IMR-90 (cell line): Measurements from ENCODE around the gene SGSH. TPM values are rescaled to one million over a fixed set of nuclear protein-coding genes. Genes with fewer than 3 reads are reported as not detected.

Experiments used
- ATAC-seq: fragments of 200-7000 bp; cut with Tn5 transposase; 2 replicates; pipeline ENCODE4 v1.9.1; 2020; ENCODE audit warnings: low read depth, mild to moderate bottlenecking, moderate library complexity
- BruUV-seq: library from RNA; stranded (reverse); fragments of 400-500 nt; replicated peaks from 2 replicates; lab custom pipeline; 2021; lab: Mats Ljungman, UMichigan
- CTCF ChIA-PET: fragments of 300-600 bp; formaldehyde crosslinking; extraction: SDS; loops from one replicate; lab custom pipeline; 2021; ENCODE audit warnings: antibody characterized with exemption; lab: Yijun Ruan, JAX
- POLR2A ChIA-PET: fragments of 300-600 bp; sonication (Branson Sonifier 250); formaldehyde crosslinking; loops from one replicate; lab custom pipeline; 2022; ENCODE audit warnings: antibody characterized with exemption; ENCODE audit not compliant: unreplicated experiment; lab: Charles Lee
- DNase-seq: peaks from one replicate; pipeline ENCODE4 v3.0.0; 2013
- H2AFZ ChIP-seq: replicated peaks from 2 replicates; pipeline ENCODE3; 2013; ENCODE audit warnings: low read length, mild to moderate bottlenecking; ENCODE audit not compliant: poor library complexity
- H2AK5ac ChIP-seq: 2 replicates; pipeline ENCODE4 v1.6.1; 2013; ENCODE audit warnings: low read depth, low read length, inconsistent platforms
- H2AK9ac ChIP-seq: replicated peaks from 2 replicates; pipeline ENCODE3; 2013; ENCODE audit warnings: mild to moderate bottlenecking, low read depth, low read length, moderate library complexity; ENCODE audit not compliant: poor library complexity
- H2BK120ac ChIP-seq: 2 replicates; pipeline ENCODE4 v1.6.1; 2013; ENCODE audit warnings: low read depth, low read length, inconsistent platforms
- H2BK15ac ChIP-seq: 3 replicates; pipeline ENCODE4 v1.6.1; 2013; ENCODE audit warnings: low read depth, low read length, inconsistent platforms
- H2BK20ac ChIP-seq: 2 replicates; pipeline ENCODE4 v1.6.1; 2013; ENCODE audit warnings: low read depth, mild to moderate bottlenecking, inconsistent platforms, low read length, moderate library complexity
- H2BK5ac ChIP-seq: 2 replicates; pipeline ENCODE4 v1.6.1; 2013; ENCODE audit warnings: mild to moderate bottlenecking, low read depth, low read length, inconsistent platforms; ENCODE audit not compliant: poor library complexity, severe bottlenecking
- H3K14ac ChIP-seq: replicated peaks from 2 replicates; pipeline ENCODE4 v1.6.1; 2013; ENCODE audit warnings: low read depth, low read length, inconsistent platforms
- H3K18ac ChIP-seq: 2 replicates; pipeline ENCODE4 v1.6.1; 2013; ENCODE audit warnings: low read depth, low read length, control low read depth
- H3K23ac ChIP-seq: 2 replicates; pipeline ENCODE4 v1.6.1; 2013; ENCODE audit warnings: low read depth, low read length, inconsistent platforms
- H3K27ac ChIP-seq: 2 replicates; pipeline ENCODE4 v1.5.1; 2013; ENCODE audit warnings: mild to moderate bottlenecking, control low read depth, low read length; ENCODE audit not compliant: insufficient read depth
- H3K27me3 ChIP-seq: 2 replicates; pipeline ENCODE4 v1.6.1; 2013; ENCODE audit warnings: low read length; ENCODE audit not compliant: control insufficient read depth, insufficient read depth
- H3K36me3 ChIP-seq: 2 replicates; pipeline ENCODE4 v1.6.1; 2013; ENCODE audit warnings: low read length, mixed read lengths; ENCODE audit not compliant: control insufficient read depth, insufficient read depth
- H3K4ac ChIP-seq: 2 replicates; pipeline ENCODE4 v1.6.1; 2013; ENCODE audit warnings: low read depth, low read length, inconsistent platforms
- H3K4me1 ChIP-seq: 2 replicates; pipeline ENCODE4 v1.6.1; 2013; ENCODE audit warnings: low read length, mixed read lengths; ENCODE audit not compliant: control insufficient read depth, insufficient read depth
- H3K4me2 ChIP-seq: 2 replicates; pipeline ENCODE4 v1.6.1; 2013; ENCODE audit warnings: low read depth, mild to moderate bottlenecking, control low read depth, low read length, moderate library complexity
- H3K4me3 ChIP-seq: 2 replicates; pipeline ENCODE4 v1.5.1; 2013; ENCODE audit warnings: low read depth, mild to moderate bottlenecking, control low read depth, low read length, moderate library complexity; ENCODE audit not compliant: insufficient read depth
- H3K56ac ChIP-seq: 2 replicates; pipeline ENCODE4 v1.6.1; 2013; ENCODE audit warnings: low read length, inconsistent platforms; ENCODE audit not compliant: insufficient read depth; ENCODE audit errors: extremely low read depth
- H3K79me1 ChIP-seq, 2 experiments: 2 replicates each; pipeline ENCODE4 v1.6.1; 2013; ENCODE audit warnings: low read length in 2 of 2, inconsistent platforms in 1 of 2, low read depth in 1 of 2
- H3K9ac ChIP-seq: 2 replicates; pipeline ENCODE4 v1.6.1; 2013; ENCODE audit warnings: low read depth, low read length, control low read depth
- H3K9me1 ChIP-seq: 2 replicates; pipeline ENCODE4 v1.6.1; 2013; ENCODE audit warnings: low read length, inconsistent platforms; ENCODE audit not compliant: insufficient read depth
- H3K9me3 ChIP-seq: 2 replicates; pipeline ENCODE4 v1.6.1; 2013; ENCODE audit warnings: low read length; ENCODE audit not compliant: control insufficient read depth, insufficient read depth
- H4K20me1 ChIP-seq: 2 replicates; pipeline ENCODE4 v1.6.1; 2013; ENCODE audit warnings: low read length, inconsistent platforms; ENCODE audit not compliant: insufficient read depth
- H4K5ac ChIP-seq: 2 replicates; pipeline ENCODE4 v1.6.1; 2013; ENCODE audit warnings: mild to moderate bottlenecking, low read depth, low read length, control low read depth
- H4K8ac ChIP-seq, 2 experiments: 2 replicates each; pipeline ENCODE4 v1.6.1; 2013; ENCODE audit warnings: low read depth in 2 of 2, low read length in 2 of 2, control low read depth in 1 of 2, inconsistent platforms in 1 of 2
- H4K91ac ChIP-seq: 2 replicates; pipeline ENCODE4 v1.6.1; 2013; ENCODE audit warnings: low read depth, low read length, inconsistent platforms; ENCODE audit not compliant: insufficient read depth
- FOS ChIP-seq: fragments of 150-350 bp; IDR thresholded peaks from 2 replicates; pipeline ENCODE4 v1.6.1; 2016; ENCODE audit warnings: low read depth, low read length
- MAZ ChIP-seq: IDR thresholded peaks from 2 replicates; pipeline ENCODE4 v1.6.1; 2012; ENCODE audit warnings: low read depth, mild to moderate bottlenecking, low read length, improper control_type of control experiment, moderate library complexity, borderline replicate concordance
- MXI1 ChIP-seq: IDR thresholded peaks from 2 replicates; pipeline ENCODE4 v1.6.1; 2012; ENCODE audit warnings: low read depth, mild to moderate bottlenecking, low read length, moderate library complexity, borderline replicate concordance
- NFE2L2 ChIP-seq: fragments of 150-350 bp; IDR thresholded peaks from 2 replicates; pipeline ENCODE4 v1.6.1; 2016; ENCODE audit warnings: low read depth, mild to moderate bottlenecking, low read length
- RFX5 ChIP-seq: IDR thresholded peaks from 2 replicates; pipeline ENCODE4 v1.8.0; 2012; ENCODE audit warnings: low read depth, mild to moderate bottlenecking, low read length, moderate library complexity
- whole genome bisulfite sequencing, 2 experiments: methylation state at CpG; one replicate each; pipeline versions ENCODE4 v1.1.5 to v1.1.7; 2013; ENCODE audit warnings: missing lambda C conversion rate in 2 of 2; ENCODE audit not compliant: insufficient read length in 1 of 2; ENCODE audit errors: extremely low coverage in 2 of 2; 5-methylcytosine and 5-hydroxymethylcytosine counted together
- dilution Hi-C: fragments of 300-500 bp; cut with HindIII; formaldehyde crosslinking; loops from one replicate; pipeline ENCODE4 v1.14.3; 2018; ENCODE audit warnings: low sequenced_read_pairs; ENCODE audit not compliant: unreplicated experiment
- in situ Hi-C: fragments of 300-500 bp; cut with MboI; formaldehyde crosslinking; loops from 3 replicates; pipeline ENCODE4 v1.14.3; 2019; ENCODE audit warnings: low sequenced_read_pairs, inconsistent platforms, mixed read lengths
- intact Hi-C: fragments of 100-400 bp; cut with micrococcal nuclease; formaldehyde crosslinking; loops from 2 replicates; pipeline ENCODE4 v1.10.0; 2022
- polyA plus RNA-seq, 3 experiments: library from polyadenylated mRNA; depleted of rRNA; stranded (reverse); fragments of >200 nt; gene quantifications; 2 replicates each; pipeline ENCODE4 v1.2.3, GENCODE V29; 2012; ENCODE audit warnings: low replicate concordance in 1 of 3
- total RNA-seq: library from RNA; depleted of rRNA; stranded (reverse); fragments of >200 nt; gene quantifications from 2 replicates; pipeline ENCODE4 v1.2.3, GENCODE V29; 2012
- TF ChIP-seq, protein P1 (sequence below): fragments of 150-350 bp; IDR thresholded peaks from 2 replicates; pipeline ENCODE4 v1.6.1; 2017; ENCODE audit warnings: mild to moderate bottlenecking, antibody characterized with exemption, low read length, low read depth

SGSH gene
- total and polyA plus RNA-seq, 2 of the 4 experiments (the other 2 are of a cell fraction) = 3.0 to 41.5 TPM

GRCh38 chr17:80262291-80262690 lies 42.2 kb upstream of the SGSH start:
- BruUV-seq = no TSS peak

More at GRCh38 chr17:80262291-80262690, 42.2 kb upstream of the SGSH start:
- no peaks in the 10 kb centered on the region; the same call in 1 of the 2 replicates for H4K20me1 ChIP-seq
- H2AK5ac ChIP-seq = peak overlapping the region; percentile 0; the same call in 1 of the 2 replicates
- CTCF ChIA-PET = interaction anchor here (0.6 kb wide), 1 partner anchor 104 kb away, joined by 5 read pairs; no protein-coding TSS in a partner anchor
- no peak overlapping the region for H2AFZ ChIP-seq
- intact Hi-C loops (loop anchor here (5.0 kb wide), 2 partner anchors 40 to 255 kb away; partner anchors contain the start of genes SGSH and SLC26A11), in situ Hi-C loops (no loop called here), dilution Hi-C loops (no loop called here)
- POLR2A ChIA-PET = no interaction called here
- H3K14ac ChIP-seq = no peak overlapping the region
- TF ChIP-seq FOS (no peak), NFE2L2 (no peak), RFX5 (no peak), MXI1 (no peak), MAZ (no peak)
- TF ChIP-seq, protein P1, sequence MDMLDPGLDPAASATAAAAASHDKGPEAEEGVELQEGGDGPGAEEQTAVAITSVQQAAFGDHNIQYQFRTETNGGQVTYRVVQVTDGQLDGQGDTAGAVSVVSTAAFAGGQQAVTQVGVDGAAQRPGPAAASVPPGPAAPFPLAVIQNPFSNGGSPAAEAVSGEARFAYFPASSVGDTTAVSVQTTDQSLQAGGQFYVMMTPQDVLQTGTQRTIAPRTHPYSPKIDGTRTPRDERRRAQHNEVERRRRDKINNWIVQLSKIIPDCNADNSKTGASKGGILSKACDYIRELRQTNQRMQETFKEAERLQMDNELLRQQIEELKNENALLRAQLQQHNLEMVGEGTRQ = no peak
- ATAC-seq (no peak), DNase-seq (no peak)
- H3K27ac ChIP-seq = peak overlapping the region; percentile 66; the same call in 1 of the 2 replicates
- H3K23ac ChIP-seq = peak overlapping the region; percentile 98
- peak overlapping the region; percentile 26 to 97; a peak in 2 of 4 replicates for H4K8ac ChIP-seq
- H2BK15ac ChIP-seq = no peak overlapping the region
- H2BK120ac ChIP-seq = no peak overlapping the region
- peak overlapping the region; percentile 97; the same call in 1 of the 2 replicates for H3K4ac ChIP-seq
- H3K56ac ChIP-seq = no peak overlapping the region
- no peak overlapping the region for H3K4me3 ChIP-seq
- 88% methylated on average over 3 of the region's 3 CpGs; no CpG with 5 or more reads in 1 of the 2 experiments for WGBS, 2 experiments
- peaks cover 16% of the 10 kb centered on the region for H3K36me3 ChIP-seq
- no peak overlapping the region for H3K18ac ChIP-seq
- no peaks in the 10 kb centered on the region for H3K27me3 ChIP-seq
- H2BK5ac ChIP-seq = peak overlapping the region; percentile 7
- peaks cover 20% of the 10 kb centered on the region for H3K4me1 ChIP-seq
- peak overlapping the region; percentile 96; the same call in 1 of the 2 replicates for H3K9ac ChIP-seq
- H3K79me1 ChIP-seq = peaks cover 16 to 48% of the 10 kb centered on the region in 2 experiments; a peak in 2 of 4 replicates
- H2BK20ac ChIP-seq = no peak overlapping the region
- H2AK9ac ChIP-seq = peak overlapping the region; percentile 92
- 0 out of 2 replicates have a peak, but pooled peaks cover 3% of the 10 kb centered on the region for H3K9me1 ChIP-seq
- H4K5ac ChIP-seq = no peak overlapping the region
- no peaks in the 10 kb centered on the region for H3K9me3 ChIP-seq
- no peak overlapping the region for H4K91ac ChIP-seq
- peak overlapping the region; percentile 82 for H3K4me2 ChIP-seq
